AG04449 (cell line): ENCODE data around the gene PITPNB.

Source experiments
- CTCF ChIA-PET: fragments of 350-600 bp; formaldehyde crosslinking; extraction: SDS; loops from one replicate; lab custom pipeline; 2021; ENCODE audit warnings: antibody characterized with exemption; lab: Yijun Ruan, JAX
- POLR2A ChIA-PET: fragments of 400-600, 350-600 bp; formaldehyde crosslinking; extraction: SDS; loops from one replicate; lab custom pipeline; 2020; ENCODE audit warnings: antibody characterized with exemption, inconsistent platforms; lab: Yijun Ruan, JAX
- DNase-seq: peaks from one replicate; pipeline ENCODE4 v3.0.0-alpha.2; 2010; ENCODE audit warnings: low read depth, low spot score
- H3K4me3 ChIP-seq: 2 replicates; pipeline ENCODE4 v1.5.1; 2011; ENCODE audit warnings: low read depth, mild to moderate bottlenecking, control low read depth, low read length
- TF ChIP-seq, protein P1 (sequence below): IDR thresholded peaks from one replicate; pipeline ENCODE4 v1.5.1; 2011; ENCODE audit warnings: mild to moderate bottlenecking, moderate library complexity, low read length, control low read depth, inconsistent platforms; ENCODE audit not compliant: insufficient read depth; ENCODE audit errors: missing control alignments

PITPNB gene

GRCh38 chr22:27880778-27881394 lies 38.2 kb downstream of the PITPNB start:
- ChIA-PET CTCF (interaction anchor here (0.6 to 20.7 kb wide), 43 partner anchors 8 to 1144 kb away, joined by 3 to 514 read pairs (median 4); partner anchors contain the start of gene PITPNB), POLR2A (no interaction called here)
- no peak overlapping the region for H3K4me3 ChIP-seq
- TF ChIP-seq, protein P1, sequence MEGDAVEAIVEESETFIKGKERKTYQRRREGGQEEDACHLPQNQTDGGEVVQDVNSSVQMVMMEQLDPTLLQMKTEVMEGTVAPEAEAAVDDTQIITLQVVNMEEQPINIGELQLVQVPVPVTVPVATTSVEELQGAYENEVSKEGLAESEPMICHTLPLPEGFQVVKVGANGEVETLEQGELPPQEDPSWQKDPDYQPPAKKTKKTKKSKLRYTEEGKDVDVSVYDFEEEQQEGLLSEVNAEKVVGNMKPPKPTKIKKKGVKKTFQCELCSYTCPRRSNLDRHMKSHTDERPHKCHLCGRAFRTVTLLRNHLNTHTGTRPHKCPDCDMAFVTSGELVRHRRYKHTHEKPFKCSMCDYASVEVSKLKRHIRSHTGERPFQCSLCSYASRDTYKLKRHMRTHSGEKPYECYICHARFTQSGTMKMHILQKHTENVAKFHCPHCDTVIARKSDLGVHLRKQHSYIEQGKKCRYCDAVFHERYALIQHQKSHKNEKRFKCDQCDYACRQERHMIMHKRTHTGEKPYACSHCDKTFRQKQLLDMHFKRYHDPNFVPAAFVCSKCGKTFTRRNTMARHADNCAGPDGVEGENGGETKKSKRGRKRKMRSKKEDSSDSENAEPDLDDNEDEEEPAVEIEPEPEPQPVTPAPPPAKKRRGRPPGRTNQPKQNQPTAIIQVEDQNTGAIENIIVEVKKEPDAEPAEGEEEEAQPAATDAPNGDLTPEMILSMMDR = peak; percentile 51
- peak; percentile 53 for DNase-seq

DNA sequence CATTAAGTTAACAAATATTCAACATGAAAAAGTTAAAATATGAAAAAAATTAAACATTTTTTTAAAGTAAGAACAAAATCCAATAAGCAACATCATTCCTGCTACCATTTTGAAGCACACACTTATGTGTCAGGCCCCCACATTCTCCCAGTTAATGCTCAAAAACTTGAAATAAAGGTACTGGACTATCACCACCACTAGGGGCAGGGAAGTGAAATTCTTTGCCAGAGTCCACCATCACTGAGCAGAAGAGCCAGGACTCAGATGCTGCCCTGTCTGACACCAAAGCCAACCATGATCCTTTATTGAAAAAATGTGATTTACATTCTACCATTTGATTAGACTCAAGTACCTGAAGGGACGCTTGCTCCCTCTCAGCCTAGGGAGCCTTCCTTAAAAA lies 39.1 kb downstream of the PITPNB start:
- TF ChIP-seq, protein P1 = peak; percentile 65
- DNase-seq = no peak
- ChIA-PET CTCF (interaction anchor here (0.6 to 20.7 kb wide), 32 partner anchors 8 to 1143 kb away, joined by 3 to 514 read pairs (median 4); no protein-coding TSS in a partner anchor), POLR2A (no interaction called here)
- no peak overlapping the region for H3K4me3 ChIP-seq

DNA sequence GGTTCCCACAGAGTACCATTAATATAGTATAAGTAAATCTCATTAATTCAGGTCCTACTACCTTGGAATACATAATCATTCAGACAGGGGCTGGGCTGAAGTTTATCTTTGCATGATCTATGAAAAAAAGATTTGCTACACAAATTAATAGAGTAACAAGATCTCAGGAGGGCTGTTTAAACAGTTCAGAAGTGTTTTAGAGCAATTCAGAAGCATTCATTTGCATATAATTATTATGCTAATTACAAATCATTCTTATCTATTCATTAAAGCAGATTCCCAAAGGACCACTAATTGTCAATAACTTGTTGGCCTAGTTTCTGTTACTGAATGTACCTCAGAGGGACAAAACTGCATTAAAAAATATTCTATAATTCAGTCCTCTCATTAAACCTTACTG lies 40.5 kb downstream of the PITPNB start:
- TF ChIP-seq, protein P1 = no peak
- no peak overlapping the region for H3K4me3 ChIP-seq
- ChIA-PET CTCF (interaction anchor here (1.0 to 20.7 kb wide), 16 partner anchors 8 to 1122 kb away, joined by 3 to 514 read pairs (median 6); no protein-coding TSS in a partner anchor), POLR2A (no interaction called here)
- DNase-seq = no peak

DNA sequence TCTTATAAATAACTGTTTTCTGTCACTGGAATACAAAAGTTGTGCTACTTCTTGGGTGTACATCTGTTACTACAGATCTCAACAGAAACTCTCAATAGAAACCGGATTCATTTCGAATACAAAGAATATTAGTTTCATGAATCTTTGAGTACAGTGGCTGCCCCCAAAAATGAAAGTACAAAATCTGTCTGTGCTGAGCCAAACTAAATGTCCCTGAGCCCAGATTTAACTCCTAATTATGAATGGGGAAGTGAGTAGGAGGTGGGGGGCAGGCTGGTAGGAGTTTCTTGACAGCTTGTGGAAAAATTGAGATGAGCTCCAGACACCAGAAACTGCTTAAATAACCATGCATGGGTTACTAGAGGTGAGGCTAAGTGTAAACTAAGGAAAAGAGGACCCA lies 41.6 kb downstream of the PITPNB start:
- TF ChIP-seq, protein P1 = no peak
- ChIA-PET CTCF (interaction anchor here (1.5 to 20.7 kb wide), 7 partner anchors 9 to 1121 kb away, joined by 3 to 514 read pairs (median 30); no protein-coding TSS in a partner anchor), POLR2A (no interaction called here)
- DNase-seq = no peak
- H3K4me3 ChIP-seq = no peak overlapping the region

DNA sequence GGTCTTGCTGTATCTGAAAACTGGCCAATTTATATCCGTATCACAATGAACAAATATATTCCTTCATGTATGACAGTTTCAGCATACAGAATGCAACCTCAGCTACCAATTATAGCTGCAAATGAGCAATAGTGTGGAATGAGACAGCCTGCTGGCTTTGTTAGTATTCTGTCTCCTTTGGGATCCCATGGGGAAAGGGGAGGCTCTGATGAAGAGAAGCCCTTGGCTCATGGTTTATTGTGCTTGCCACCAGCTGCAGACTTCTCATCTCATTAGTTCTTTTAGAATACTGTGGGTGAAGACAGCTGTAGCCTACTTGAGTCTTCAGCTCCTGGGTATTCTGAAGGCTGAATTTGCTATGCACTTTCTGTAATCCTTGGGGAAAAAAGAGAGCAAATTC lies 42.4 kb downstream of the PITPNB start:
- no peak overlapping the region for H3K4me3 ChIP-seq

GRCh38 chr22:27875951-27876350 lies 43.1 kb downstream of the PITPNB start:
- ChIA-PET POLR2A (no interaction called here), CTCF (interaction anchor here (1.1 to 20.7 kb wide), 7 partner anchors 8 to 1204 kb away, joined by 3 to 514 read pairs (median 6); no protein-coding TSS in a partner anchor)
- no peak overlapping the region for H3K4me3 ChIP-seq
- TF ChIP-seq, protein P1 = no peak
- DNase-seq = no peak

More for the DNA sequence above, 42.4 kb downstream of the PITPNB start:
- ChIA-PET CTCF (interaction anchor here (1.4 to 20.7 kb wide), 5 partner anchors 10 to 1204 kb away, joined by 3 to 514 read pairs (median 5); no protein-coding TSS in a partner anchor), POLR2A (interaction anchor here (1.0 kb wide), 1 partner anchor 9 kb away, joined by 5 read pairs; no protein-coding TSS in a partner anchor)
- no peak for DNase-seq
- TF ChIP-seq, protein P1 = no peak
